GM23338 (cell line): ENCODE results near the gene MMP28. TPM values are rescaled to one million over a fixed set of nuclear protein-coding genes. Genes with fewer than 3 reads are reported as not detected.

Experiments
- ATAC-seq: fragments of 200-7000 bp; cut with Tn5 transposase; 3 replicates; pipeline ENCODE4 v1.9.1; 2020
- DNase-seq: peaks from one replicate; pipeline ENCODE4 v3.0.0-alpha.2; 2015; ENCODE audit warnings: low spot score
- H2AFZ ChIP-seq: fragments of 200-600 bp; sonication (generic); 2 replicates; pipeline ENCODE4 v1.8.0; 2016; ENCODE audit warnings: antibody characterized with exemption, mild to moderate bottlenecking, moderate library complexity
- H3F3A ChIP-seq: fragments of 200-600 bp; sonication (generic); replicated peaks from 2 replicates; pipeline ENCODE4 v1.8.0; 2017; ENCODE audit warnings: antibody characterized with exemption, mixed run types, low read depth
- H3K27ac ChIP-seq: fragments of 200-600 bp; sonication (generic); 2 replicates; pipeline ENCODE4 v1.6.1; 2016; ENCODE audit warnings: low read depth
- H3K27me3 ChIP-seq: fragments of 200-600 bp; sonication (generic); 2 replicates; pipeline ENCODE4 v1.8.0; 2016; ENCODE audit warnings: mild to moderate bottlenecking, mixed run types, moderate library complexity; ENCODE audit not compliant: insufficient read depth
- H3K36me3 ChIP-seq: fragments of 200-600 bp; sonication (generic); 2 replicates; pipeline ENCODE4 v1.8.0; 2016; ENCODE audit warnings: mild to moderate bottlenecking; ENCODE audit not compliant: insufficient read depth
- H3K4me1 ChIP-seq: fragments of 200-600 bp; sonication (generic); 2 replicates; pipeline ENCODE4 v1.8.0; 2016; ENCODE audit warnings: mild to moderate bottlenecking, moderate library complexity; ENCODE audit not compliant: insufficient read depth
- H3K4me2 ChIP-seq: fragments of 200-600 bp; sonication (generic); 2 replicates; pipeline ENCODE4 v1.7.1; 2017; ENCODE audit warnings: mixed run types
- H3K4me3 ChIP-seq: fragments of 200-600 bp; sonication (generic); 2 replicates; pipeline ENCODE4 v1.6.1; 2016; ENCODE audit warnings: mixed run types
- H3K79me2 ChIP-seq: fragments of 200-600 bp; sonication (generic); replicated peaks from 2 replicates; pipeline ENCODE4 v1.8.0; 2017; ENCODE audit warnings: mild to moderate bottlenecking; ENCODE audit not compliant: insufficient read depth
- H3K9me2 ChIP-seq: fragments of 200-600 bp; sonication (generic); 2 replicates; pipeline ENCODE4 v1.8.0; 2017; ENCODE audit not compliant: insufficient read depth
- H4K20me1 ChIP-seq: fragments of 200-600 bp; sonication (generic); replicated peaks from 2 replicates; pipeline ENCODE4 v1.8.0; 2017; ENCODE audit warnings: mild to moderate bottlenecking; ENCODE audit not compliant: insufficient read depth
- H3K27ac Mint-ChIP-seq: 2 replicates; pipeline ENCODE4 v1.8.0; 2020; ENCODE audit warnings: inconsistent platforms, mild to moderate bottlenecking, moderate library complexity, mixed read lengths
- H3K27me3 Mint-ChIP-seq: 3 replicates; pipeline ENCODE4 v1.8.0; 2022; ENCODE audit warnings: low read depth, mild to moderate bottlenecking, moderate library complexity, mixed read lengths, inconsistent platforms; ENCODE audit not compliant: insufficient read depth, poor library complexity
- H3K36me3 Mint-ChIP-seq: 3 replicates; pipeline ENCODE4 v1.8.0; 2021; ENCODE audit warnings: low read depth, mild to moderate bottlenecking, inconsistent platforms, moderate library complexity, mixed read lengths
- H3K4me1 Mint-ChIP-seq: 3 replicates; pipeline ENCODE4 v1.8.0; 2020; ENCODE audit warnings: mild to moderate bottlenecking, inconsistent platforms, mixed read lengths
- H3K4me3 Mint-ChIP-seq: 3 replicates; pipeline ENCODE4 v1.8.0; 2021; ENCODE audit warnings: moderate library complexity, mild to moderate bottlenecking, inconsistent platforms, mixed read lengths
- H3K9me3 Mint-ChIP-seq: 3 replicates; pipeline ENCODE4 v1.8.0; 2020; ENCODE audit warnings: moderate library complexity, mild to moderate bottlenecking, inconsistent platforms, mixed read lengths
- ETS1 ChIP-seq: IDR thresholded peaks from 2 replicates; pipeline ENCODE4 v1.6.1; 2016; ENCODE audit warnings: antibody characterized with exemption
- EZH2 ChIP-seq: fragments of 200-600 bp; sonication (generic); IDR thresholded peaks from one replicate; pipeline ENCODE4 v1.8.0; 2017; ENCODE audit warnings: antibody characterized with exemption, mild to moderate bottlenecking, low read depth; ENCODE audit not compliant: unreplicated experiment
- JUNB ChIP-seq: IDR thresholded peaks from one replicate; pipeline ENCODE4 v1.6.1; 2016; ENCODE audit warnings: antibody characterized with exemption; ENCODE audit not compliant: unreplicated experiment
- NANOG ChIP-seq: IDR thresholded peaks from 2 replicates; pipeline ENCODE4 v1.6.1; 2016; ENCODE audit warnings: antibody characterized with exemption, borderline replicate concordance
- STAT1 ChIP-seq: IDR thresholded peaks from one replicate; pipeline ENCODE4 v1.6.1; 2016; ENCODE audit warnings: antibody characterized with exemption; ENCODE audit not compliant: unreplicated experiment
- ZNF114 ChIP-seq: fragments of 250-450 bp; sonication (Bioruptor Pico); IDR thresholded peaks from 2 replicates; pipeline ENCODE4 v1.5.0; 2020; ENCODE audit warnings: mild to moderate bottlenecking, moderate library complexity
- ZNF331 ChIP-seq: fragments of 250-450 bp; sonication (Bioruptor Pico); IDR thresholded peaks from 2 replicates; pipeline ENCODE4 v1.5.0; 2020; ENCODE audit warnings: low read depth, mild to moderate bottlenecking, moderate library complexity
- polyA plus RNA-seq: library from polyadenylated mRNA; unstranded; fragments of >200 nt; fragmentation: Nextera tagmentation; extraction: Ambion mirVana; gene quantifications from 2 replicates; pipeline ENCODE4 v1.2.1, GENCODE V29; 2016
- total RNA-seq: library from RNA; depleted of rRNA; stranded (reverse); fragments of >200 nt; shearing (Covaris generic); gene quantifications from 2 replicates; pipeline ENCODE4 v1.2.3, GENCODE V29; 2014
- TF ChIP-seq, protein P1 (sequence below): IDR thresholded peaks from one replicate; pipeline ENCODE4 v1.6.1; 2018; ENCODE audit warnings: antibody characterized with exemption; ENCODE audit not compliant: unreplicated experiment
- TF ChIP-seq, protein P2 (sequence below): fragments of 250-450 bp; sonication (Bioruptor Pico); IDR thresholded peaks from 2 replicates; pipeline ENCODE4 v1.5.0; 2020; ENCODE audit warnings: mild to moderate bottlenecking, moderate library complexity
- TF ChIP-seq, protein P3 (sequence below), 2 experiments: fragments of 200-600 bp in 1 of 2; sonication (generic) in 1 of 2; conservative IDR thresholded peaks; 2 replicates each; pipeline versions ENCODE4 v1.5.1 to v1.6.1; 2016 to 2017; ENCODE audit warnings: antibody characterized with exemption in 2 of 2, low read depth in 2 of 2, mild to moderate bottlenecking in 2 of 2, moderate library complexity in 1 of 2

Gene MMP28
- total and polyA plus RNA-seq, 2 experiments from 2014 or later, result not detected

DNA sequence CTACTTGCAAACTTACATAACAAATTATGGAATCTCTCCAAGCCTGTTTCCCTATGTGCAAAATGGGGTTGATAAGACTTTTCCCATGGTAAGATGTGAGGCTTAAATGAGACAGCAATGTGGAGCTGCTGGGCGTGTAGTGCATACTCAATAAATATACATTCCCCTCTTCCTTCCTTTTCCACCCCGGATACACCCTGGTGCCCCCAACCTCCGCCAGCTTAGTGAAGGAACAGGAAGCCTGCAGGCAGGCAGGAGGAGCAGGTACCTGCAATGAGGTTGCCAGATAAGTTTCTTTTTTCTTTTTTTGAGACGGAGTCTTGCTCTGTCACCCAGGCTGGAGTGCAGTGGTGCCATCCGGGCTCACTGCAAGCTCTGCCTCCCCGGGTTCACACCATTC is 19.9 kb downstream of the MMP28 start:
- no peaks in the 10 kb centered on the region for H3K36me3 Mint-ChIP-seq
- H3K27ac Mint-ChIP-seq, result no peak overlapping the region
- Histone ChIP-seq H3K4me2 (no peak overlapping the region), H4K20me1 (no peaks in the 10 kb centered on the region), H3K9me2 (no peaks in the 10 kb centered on the region), H2AFZ (peak overlapping the region; percentile 97; the same call in 1 of the 2 replicates), H3K4me1 (peaks cover 13% of the 10 kb centered on the region), H3K36me3 (no peaks in the 10 kb centered on the region), H3K4me3 (no peak overlapping the region), H3K79me2 (no peaks in the 10 kb centered on the region), H3K27ac (no peak overlapping the region), H3F3A (no peaks in the 10 kb centered on the region), H3K27me3 (no peaks in the 10 kb centered on the region)
- no peak for ATAC-seq
- H3K4me3 Mint-ChIP-seq, result no peak overlapping the region
- no peaks in the 10 kb centered on the region for H3K9me3 Mint-ChIP-seq
- H3K4me1 Mint-ChIP-seq, result peaks cover 34% of the 10 kb centered on the region
- no peak for TF ChIP-seq ZNF114 (CRISPR knock-in tag)
- no peaks in the 10 kb centered on the region for H3K27me3 Mint-ChIP-seq
- DNase-seq, result no peak

DNA sequence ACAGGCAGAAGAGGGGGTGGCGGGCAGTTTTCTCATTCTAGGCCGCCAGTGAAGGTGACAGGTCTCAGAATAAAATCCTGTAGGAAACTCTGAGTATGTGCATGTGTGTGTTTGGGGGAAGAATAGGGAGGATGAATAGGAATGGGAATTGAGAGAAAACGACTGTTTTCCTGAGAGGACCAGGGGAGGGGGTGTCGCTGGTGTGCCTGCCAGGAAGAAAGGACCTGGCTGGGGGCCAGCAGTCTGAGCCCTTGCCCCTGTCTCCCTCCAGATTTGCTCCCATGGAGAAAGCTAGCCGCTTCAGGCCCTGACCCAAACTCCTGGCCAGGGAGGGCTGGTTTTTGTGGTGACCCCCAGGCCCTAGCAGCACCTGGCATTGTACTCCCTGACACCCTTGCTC is 20.4 kb downstream of the MMP28 start:
- no peaks in the 10 kb centered on the region for H4K20me1 ChIP-seq
- H3K27ac ChIP-seq, result no peak overlapping the region
- no peaks in the 10 kb centered on the region for H3K27me3 ChIP-seq
- ATAC-seq (no peak), DNase-seq (no peak)
- H2AFZ ChIP-seq, result peak overlapping the region; percentile 97
- H3K36me3 ChIP-seq, result no peaks in the 10 kb centered on the region
- Mint-ChIP-seq H3K27me3 (no peaks in the 10 kb centered on the region), H3K36me3 (no peaks in the 10 kb centered on the region), H3K27ac (no peak overlapping the region), H3K9me3 (no peaks in the 10 kb centered on the region), H3K4me3 (no peak overlapping the region), H3K4me1 (peaks cover 34% of the 10 kb centered on the region)
- H3K4me3 ChIP-seq, result no peak overlapping the region
- H3K79me2 ChIP-seq, result no peaks in the 10 kb centered on the region
- no peak overlapping the region for H3K4me2 ChIP-seq
- no peaks in the 10 kb centered on the region for H3K9me2 ChIP-seq
- H3K4me1 ChIP-seq, result peaks cover 13% of the 10 kb centered on the region
- H3F3A ChIP-seq, result no peaks in the 10 kb centered on the region
- TF ChIP-seq, protein P1, sequence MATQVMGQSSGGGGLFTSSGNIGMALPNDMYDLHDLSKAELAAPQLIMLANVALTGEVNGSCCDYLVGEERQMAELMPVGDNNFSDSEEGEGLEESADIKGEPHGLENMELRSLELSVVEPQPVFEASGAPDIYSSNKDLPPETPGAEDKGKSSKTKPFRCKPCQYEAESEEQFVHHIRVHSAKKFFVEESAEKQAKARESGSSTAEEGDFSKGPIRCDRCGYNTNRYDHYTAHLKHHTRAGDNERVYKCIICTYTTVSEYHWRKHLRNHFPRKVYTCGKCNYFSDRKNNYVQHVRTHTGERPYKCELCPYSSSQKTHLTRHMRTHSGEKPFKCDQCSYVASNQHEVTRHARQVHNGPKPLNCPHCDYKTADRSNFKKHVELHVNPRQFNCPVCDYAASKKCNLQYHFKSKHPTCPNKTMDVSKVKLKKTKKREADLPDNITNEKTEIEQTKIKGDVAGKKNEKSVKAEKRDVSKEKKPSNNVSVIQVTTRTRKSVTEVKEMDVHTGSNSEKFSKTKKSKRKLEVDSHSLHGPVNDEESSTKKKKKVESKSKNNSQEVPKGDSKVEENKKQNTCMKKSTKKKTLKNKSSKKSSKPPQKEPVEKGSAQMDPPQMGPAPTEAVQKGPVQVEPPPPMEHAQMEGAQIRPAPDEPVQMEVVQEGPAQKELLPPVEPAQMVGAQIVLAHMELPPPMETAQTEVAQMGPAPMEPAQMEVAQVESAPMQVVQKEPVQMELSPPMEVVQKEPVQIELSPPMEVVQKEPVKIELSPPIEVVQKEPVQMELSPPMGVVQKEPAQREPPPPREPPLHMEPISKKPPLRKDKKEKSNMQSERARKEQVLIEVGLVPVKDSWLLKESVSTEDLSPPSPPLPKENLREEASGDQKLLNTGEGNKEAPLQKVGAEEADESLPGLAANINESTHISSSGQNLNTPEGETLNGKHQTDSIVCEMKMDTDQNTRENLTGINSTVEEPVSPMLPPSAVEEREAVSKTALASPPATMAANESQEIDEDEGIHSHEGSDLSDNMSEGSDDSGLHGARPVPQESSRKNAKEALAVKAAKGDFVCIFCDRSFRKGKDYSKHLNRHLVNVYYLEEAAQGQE, result no peak
- TF ChIP-seq, protein P2, sequence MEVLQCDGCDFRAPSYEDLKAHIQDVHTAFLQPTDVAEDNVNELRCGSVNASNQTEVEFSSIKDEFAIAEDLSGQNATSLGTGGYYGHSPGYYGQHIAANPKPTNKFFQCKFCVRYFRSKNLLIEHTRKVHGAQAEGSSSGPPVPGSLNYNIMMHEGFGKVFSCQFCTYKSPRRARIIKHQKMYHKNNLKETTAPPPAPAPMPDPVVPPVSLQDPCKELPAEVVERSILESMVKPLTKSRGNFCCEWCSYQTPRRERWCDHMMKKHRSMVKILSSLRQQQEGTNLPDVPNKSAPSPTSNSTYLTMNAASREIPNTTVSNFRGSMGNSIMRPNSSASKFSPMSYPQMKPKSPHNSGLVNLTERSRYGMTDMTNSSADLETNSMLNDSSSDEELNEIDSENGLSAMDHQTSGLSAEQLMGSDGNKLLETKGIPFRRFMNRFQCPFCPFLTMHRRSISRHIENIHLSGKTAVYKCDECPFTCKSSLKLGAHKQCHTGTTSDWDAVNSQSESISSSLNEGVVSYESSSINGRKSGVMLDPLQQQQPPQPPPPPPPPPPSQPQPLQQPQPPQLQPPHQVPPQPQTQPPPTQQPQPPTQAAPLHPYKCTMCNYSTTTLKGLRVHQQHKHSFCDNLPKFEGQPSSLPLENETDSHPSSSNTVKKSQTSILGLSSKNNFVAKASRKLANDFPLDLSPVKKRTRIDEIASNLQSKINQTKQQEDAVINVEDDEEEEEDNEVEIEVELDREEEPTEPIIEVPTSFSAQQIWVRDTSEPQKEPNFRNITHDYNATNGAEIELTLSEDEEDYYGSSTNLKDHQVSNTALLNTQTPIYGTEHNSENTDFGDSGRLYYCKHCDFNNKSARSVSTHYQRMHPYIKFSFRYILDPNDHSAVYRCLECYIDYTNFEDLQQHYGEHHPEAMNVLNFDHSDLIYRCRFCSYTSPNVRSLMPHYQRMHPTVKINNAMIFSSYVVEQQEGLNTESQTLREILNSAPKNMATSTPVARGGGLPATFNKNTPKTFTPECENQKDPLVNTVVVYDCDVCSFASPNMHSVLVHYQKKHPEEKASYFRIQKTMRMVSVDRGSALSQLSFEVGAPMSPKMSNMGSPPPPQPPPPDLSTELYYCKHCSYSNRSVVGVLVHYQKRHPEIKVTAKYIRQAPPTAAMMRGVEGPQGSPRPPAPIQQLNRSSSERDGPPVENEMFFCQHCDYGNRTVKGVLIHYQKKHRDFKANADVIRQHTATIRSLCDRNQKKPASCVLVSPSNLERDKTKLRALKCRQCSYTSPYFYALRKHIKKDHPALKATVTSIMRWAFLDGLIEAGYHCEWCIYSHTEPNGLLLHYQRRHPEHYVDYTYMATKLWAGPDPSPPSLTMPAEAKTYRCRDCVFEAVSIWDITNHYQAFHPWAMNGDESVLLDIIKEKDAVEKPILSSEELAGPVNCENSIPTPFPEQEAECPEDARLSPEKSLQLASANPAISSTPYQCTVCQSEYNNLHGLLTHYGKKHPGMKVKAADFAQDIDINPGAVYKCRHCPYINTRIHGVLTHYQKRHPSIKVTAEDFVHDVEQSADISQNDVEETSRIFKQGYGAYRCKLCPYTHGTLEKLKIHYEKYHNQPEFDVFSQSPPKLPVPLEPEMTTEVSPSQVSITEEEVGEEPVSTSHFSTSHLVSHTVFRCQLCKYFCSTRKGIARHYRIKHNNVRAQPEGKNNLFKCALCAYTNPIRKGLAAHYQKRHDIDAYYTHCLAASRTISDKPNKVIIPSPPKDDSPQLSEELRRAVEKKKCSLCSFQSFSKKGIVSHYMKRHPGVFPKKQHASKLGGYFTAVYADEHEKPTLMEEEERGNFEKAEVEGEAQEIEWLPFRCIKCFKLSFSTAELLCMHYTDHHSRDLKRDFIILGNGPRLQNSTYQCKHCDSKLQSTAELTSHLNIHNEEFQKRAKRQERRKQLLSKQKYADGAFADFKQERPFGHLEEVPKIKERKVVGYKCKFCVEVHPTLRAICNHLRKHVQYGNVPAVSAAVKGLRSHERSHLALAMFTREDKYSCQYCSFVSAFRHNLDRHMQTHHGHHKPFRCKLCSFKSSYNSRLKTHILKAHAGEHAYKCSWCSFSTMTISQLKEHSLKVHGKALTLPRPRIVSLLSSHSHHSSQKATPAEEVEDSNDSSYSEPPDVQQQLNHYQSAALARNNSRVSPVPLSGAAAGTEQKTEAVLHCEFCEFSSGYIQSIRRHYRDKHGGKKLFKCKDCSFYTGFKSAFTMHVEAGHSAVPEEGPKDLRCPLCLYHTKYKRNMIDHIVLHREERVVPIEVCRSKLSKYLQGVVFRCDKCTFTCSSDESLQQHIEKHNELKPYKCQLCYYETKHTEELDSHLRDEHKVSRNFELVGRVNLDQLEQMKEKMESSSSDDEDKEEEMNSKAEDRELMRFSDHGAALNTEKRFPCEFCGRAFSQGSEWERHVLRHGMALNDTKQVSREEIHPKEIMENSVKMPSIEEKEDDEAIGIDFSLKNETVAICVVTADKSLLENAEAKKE (CRISPR knock-in tag), result no peak
- no peak for TF ChIP-seq STAT1
- TF ChIP-seq, protein P3, sequence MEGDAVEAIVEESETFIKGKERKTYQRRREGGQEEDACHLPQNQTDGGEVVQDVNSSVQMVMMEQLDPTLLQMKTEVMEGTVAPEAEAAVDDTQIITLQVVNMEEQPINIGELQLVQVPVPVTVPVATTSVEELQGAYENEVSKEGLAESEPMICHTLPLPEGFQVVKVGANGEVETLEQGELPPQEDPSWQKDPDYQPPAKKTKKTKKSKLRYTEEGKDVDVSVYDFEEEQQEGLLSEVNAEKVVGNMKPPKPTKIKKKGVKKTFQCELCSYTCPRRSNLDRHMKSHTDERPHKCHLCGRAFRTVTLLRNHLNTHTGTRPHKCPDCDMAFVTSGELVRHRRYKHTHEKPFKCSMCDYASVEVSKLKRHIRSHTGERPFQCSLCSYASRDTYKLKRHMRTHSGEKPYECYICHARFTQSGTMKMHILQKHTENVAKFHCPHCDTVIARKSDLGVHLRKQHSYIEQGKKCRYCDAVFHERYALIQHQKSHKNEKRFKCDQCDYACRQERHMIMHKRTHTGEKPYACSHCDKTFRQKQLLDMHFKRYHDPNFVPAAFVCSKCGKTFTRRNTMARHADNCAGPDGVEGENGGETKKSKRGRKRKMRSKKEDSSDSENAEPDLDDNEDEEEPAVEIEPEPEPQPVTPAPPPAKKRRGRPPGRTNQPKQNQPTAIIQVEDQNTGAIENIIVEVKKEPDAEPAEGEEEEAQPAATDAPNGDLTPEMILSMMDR (conservative IDR thresholded peaks at IDR 0.05; ENCODE audit: low read depth in 2 of 2), result no peak
- TF ChIP-seq NANOG, result no peak
- no peak for TF ChIP-seq ZNF331 (CRISPR knock-in tag)
- TF ChIP-seq JUNB, result no peak
- no peak for TF ChIP-seq ZNF114 (CRISPR knock-in tag)
- no peak for TF ChIP-seq ETS1
- TF ChIP-seq EZH2, result no peak
